GM23338 (cell line): ENCODE measurements around the gene CWH43. TPM values are rescaled to one million over a fixed set of nuclear protein-coding genes. Genes with fewer than 3 reads are reported as not detected.
A peak's percentile ranks its signal among the peaks of the same experiment; 100 is the strongest.
"Not testable (repeated sequence)": the region's sequence is repeated elsewhere in the genome, so short reads cannot be mapped to it uniquely, and the experiment has no call there.

Source experiments
- ATAC-seq: fragments of 200-7000 bp; cut with Tn5 transposase; 3 replicates; pipeline ENCODE4 v1.9.1; 2020
- DNase-seq: peaks from one replicate; pipeline ENCODE4 v3.0.0-alpha.2; 2015; ENCODE audit warnings: low spot score
- H2AFZ ChIP-seq: fragments of 200-600 bp; sonication (generic); 2 replicates; pipeline ENCODE4 v1.8.0; 2016; ENCODE audit warnings: antibody characterized with exemption, mild to moderate bottlenecking, moderate library complexity
- H3F3A ChIP-seq: fragments of 200-600 bp; sonication (generic); replicated peaks from 2 replicates; pipeline ENCODE4 v1.8.0; 2017; ENCODE audit warnings: antibody characterized with exemption, mixed run types, low read depth
- H3K27ac ChIP-seq: fragments of 200-600 bp; sonication (generic); 2 replicates; pipeline ENCODE4 v1.6.1; 2016; ENCODE audit warnings: low read depth
- H3K27me3 ChIP-seq: fragments of 200-600 bp; sonication (generic); 2 replicates; pipeline ENCODE4 v1.8.0; 2016; ENCODE audit warnings: mild to moderate bottlenecking, mixed run types, moderate library complexity; ENCODE audit not compliant: insufficient read depth
- H3K36me3 ChIP-seq: fragments of 200-600 bp; sonication (generic); 2 replicates; pipeline ENCODE4 v1.8.0; 2016; ENCODE audit warnings: mild to moderate bottlenecking; ENCODE audit not compliant: insufficient read depth
- H3K4me1 ChIP-seq: fragments of 200-600 bp; sonication (generic); 2 replicates; pipeline ENCODE4 v1.8.0; 2016; ENCODE audit warnings: mild to moderate bottlenecking, moderate library complexity; ENCODE audit not compliant: insufficient read depth
- H3K4me2 ChIP-seq: fragments of 200-600 bp; sonication (generic); 2 replicates; pipeline ENCODE4 v1.7.1; 2017; ENCODE audit warnings: mixed run types
- H3K4me3 ChIP-seq: fragments of 200-600 bp; sonication (generic); 2 replicates; pipeline ENCODE4 v1.6.1; 2016; ENCODE audit warnings: mixed run types
- H3K79me2 ChIP-seq: fragments of 200-600 bp; sonication (generic); replicated peaks from 2 replicates; pipeline ENCODE4 v1.8.0; 2017; ENCODE audit warnings: mild to moderate bottlenecking; ENCODE audit not compliant: insufficient read depth
- H3K9me2 ChIP-seq: fragments of 200-600 bp; sonication (generic); 2 replicates; pipeline ENCODE4 v1.8.0; 2017; ENCODE audit not compliant: insufficient read depth
- H4K20me1 ChIP-seq: fragments of 200-600 bp; sonication (generic); replicated peaks from 2 replicates; pipeline ENCODE4 v1.8.0; 2017; ENCODE audit warnings: mild to moderate bottlenecking; ENCODE audit not compliant: insufficient read depth
- H3K27ac Mint-ChIP-seq: 2 replicates; pipeline ENCODE4 v1.8.0; 2020; ENCODE audit warnings: inconsistent platforms, mild to moderate bottlenecking, moderate library complexity, mixed read lengths
- H3K27me3 Mint-ChIP-seq: 3 replicates; pipeline ENCODE4 v1.8.0; 2022; ENCODE audit warnings: low read depth, mild to moderate bottlenecking, moderate library complexity, mixed read lengths, inconsistent platforms; ENCODE audit not compliant: insufficient read depth, poor library complexity
- H3K36me3 Mint-ChIP-seq: 3 replicates; pipeline ENCODE4 v1.8.0; 2021; ENCODE audit warnings: low read depth, mild to moderate bottlenecking, inconsistent platforms, moderate library complexity, mixed read lengths
- H3K4me1 Mint-ChIP-seq: 3 replicates; pipeline ENCODE4 v1.8.0; 2020; ENCODE audit warnings: mild to moderate bottlenecking, inconsistent platforms, mixed read lengths
- H3K4me3 Mint-ChIP-seq: 3 replicates; pipeline ENCODE4 v1.8.0; 2021; ENCODE audit warnings: moderate library complexity, mild to moderate bottlenecking, inconsistent platforms, mixed read lengths
- H3K9me3 Mint-ChIP-seq: 3 replicates; pipeline ENCODE4 v1.8.0; 2020; ENCODE audit warnings: moderate library complexity, mild to moderate bottlenecking, inconsistent platforms, mixed read lengths
- polyA plus RNA-seq: library from polyadenylated mRNA; unstranded; fragments of >200 nt; fragmentation: Nextera tagmentation; extraction: Ambion mirVana; gene quantifications from 2 replicates; pipeline ENCODE4 v1.2.1, GENCODE V29; 2016
- small RNA-seq: library from RNA; depleted of rRNA; stranded (forward); fragments of <200 nt; gene quantifications from one replicate; pipeline ENCODE3, GENCODE V24; 2014; ENCODE audit warnings: low replicate concordance
- total RNA-seq: library from RNA; depleted of rRNA; stranded (reverse); fragments of >200 nt; shearing (Covaris generic); gene quantifications from 2 replicates; pipeline ENCODE4 v1.2.3, GENCODE V29; 2014; rRNA removed

CWH43 gene
- total and polyA plus RNA-seq, 2 experiments from 2014 or later = not detected

DNA sequence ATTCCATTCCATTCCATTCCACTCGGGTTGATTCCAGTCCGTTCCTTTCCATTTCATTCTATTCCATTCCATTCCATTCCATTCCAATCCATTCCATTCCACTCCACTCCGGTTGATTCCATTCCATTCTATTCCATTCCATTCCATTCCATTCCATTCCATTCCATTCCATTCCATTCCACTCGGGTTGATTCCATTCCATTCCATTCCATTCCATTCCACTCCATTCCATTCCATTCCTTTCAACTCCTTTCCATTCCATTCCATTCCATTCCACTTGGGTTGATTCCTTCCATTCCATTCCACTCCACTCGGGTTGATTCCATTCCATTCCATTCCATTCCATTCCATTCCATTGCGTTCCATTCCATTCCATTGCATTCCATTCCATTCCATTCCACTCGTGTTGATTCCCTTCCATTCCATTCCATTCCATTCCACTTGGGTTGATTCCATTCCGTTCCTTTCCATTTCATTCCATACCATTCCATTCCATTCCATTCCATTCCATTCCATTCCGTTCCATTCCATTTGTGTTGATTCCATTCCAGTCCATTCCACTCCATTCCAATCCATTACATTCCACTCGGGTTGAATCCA lies 123.6 kb downstream of the CWH43 start:
- H3K27ac Mint-ChIP-seq, H3K4me2 ChIP-seq, H2AFZ ChIP-seq, H3K9me2 ChIP-seq, H3K79me2 ChIP-seq, H3K4me1 ChIP-seq, H3K27ac ChIP-seq, H3K4me3 Mint-ChIP-seq, H3K36me3 ChIP-seq, H3K4me1 Mint-ChIP-seq, H3K27me3 ChIP-seq, DNase-seq, H4K20me1 ChIP-seq: not testable (repeated sequence)
- H3K9me3 Mint-ChIP-seq = peaks cover 96% of the 10 kb centered on the region
- H3K27me3 Mint-ChIP-seq = peaks cover 65% of the 10 kb centered on the region
- ATAC-seq = peak; percentile 46; the same call in 2 of the 3 replicates
- Histone ChIP-seq H3F3A (peaks cover 30% of the 10 kb centered on the region), H3K4me3 (peak overlapping the region; percentile 38; the same call in 1 of the 2 replicates)
- peaks cover 92% of the 10 kb centered on the region for H3K36me3 Mint-ChIP-seq

DNA sequence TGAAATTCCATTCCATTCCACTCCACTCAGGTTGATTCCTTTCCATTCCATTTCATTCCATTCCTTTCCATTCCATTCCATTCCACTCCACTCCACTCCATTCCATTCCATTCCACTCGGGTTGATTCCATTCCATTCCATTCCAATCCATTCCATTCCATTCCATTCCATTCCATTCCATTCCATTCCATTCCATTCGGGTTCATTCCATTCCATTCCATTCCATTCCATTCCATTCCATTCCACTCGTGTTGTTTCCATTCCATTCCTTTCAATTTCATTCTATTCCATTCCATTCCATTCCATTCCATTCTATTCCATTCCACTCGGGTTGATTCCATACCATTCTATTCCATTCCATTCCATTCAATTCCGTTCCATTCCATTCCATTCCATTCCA lies 124.5 kb downstream of the CWH43 start:
- not testable (repeated sequence) for DNase-seq, H3K9me2 ChIP-seq, H3K4me1 ChIP-seq, H3K4me3 Mint-ChIP-seq, H3K27ac ChIP-seq, H3K79me2 ChIP-seq, H3K36me3 ChIP-seq, H3K4me1 Mint-ChIP-seq, H3K4me2 ChIP-seq, H4K20me1 ChIP-seq, H3K4me3 ChIP-seq, H2AFZ ChIP-seq, H3K27ac Mint-ChIP-seq, H3K27me3 ChIP-seq
- peaks cover 92% of the 10 kb centered on the region for H3K36me3 Mint-ChIP-seq
- peak; percentile 60 for ATAC-seq
- H3K27me3 Mint-ChIP-seq = peaks cover 58% of the 10 kb centered on the region
- H3K9me3 Mint-ChIP-seq = peaks cover 96% of the 10 kb centered on the region
- H3F3A ChIP-seq = peaks cover 23% of the 10 kb centered on the region

Small RNA genes within 50 kb of the gene (small RNA-seq; reads per million reads assigned to genes)
- not detected for gene AC020593.1

Other genes starting within 250 kb of the CWH43 start
- gene FRYL, start 206.0 kb upstream of the CWH43 start, total RNA-seq = 44.6 and 53.3 TPM in 2 replicates
- 24.7 and 30.7 TPM in 2 replicates for gene FRYL, start 206.0 kb upstream of the CWH43 start, polyA plus RNA-seq
- gene OCIAD1, start 155.2 kb upstream of the CWH43 start, total RNA-seq = 125 and 168 TPM in 2 replicates
- gene OCIAD1, start 155.2 kb upstream of the CWH43 start, polyA plus RNA-seq = 166 and 190 TPM in 2 replicates
- 36.8 and 40.6 TPM in 2 replicates for gene OCIAD2, start 79.5 kb upstream of the CWH43 start, total RNA-seq
- 285 and 317 TPM in 2 replicates for gene OCIAD2, start 79.5 kb upstream of the CWH43 start, polyA plus RNA-seq